ENCODE data around the gene KRCC1. TPM values are rescaled to one million over a fixed set of nuclear protein-coding genes. Genes with fewer than 3 reads are reported as not detected.

KRCC1 gene
- total and polyA plus RNA-seq, 4 donors = 17.2 to 31.2 (median 21.1) TPM

GRCh38 chr2:88078643-88079172, 23.1 kb upstream of the KRCC1 start:
- Histone ChIP-seq H3K36me3 (ENCODE audit: control insufficient read depth in 4 of 4, insufficient read depth in 4 of 4, low read length in 4 of 4) (no peaks in the 10 kb centered on the region), H3K27me3 (ENCODE audit: control insufficient read depth in 3 of 3, insufficient read depth in 3 of 3, low read length in 2 of 3) (no peaks in the 10 kb centered on the region), H3K9me3 (ENCODE audit: control insufficient read depth in 4 of 4, insufficient read depth in 3 of 4, low read length in 3 of 4) (peaks cover 0 to 1% (median 0%) of the 10 kb centered on the region in 4 donors), H3K9ac (ENCODE audit: insufficient read depth in 1 of 2, low read length in 2 of 2) (no peak overlapping the region), H3K4me1 (ENCODE audit: control insufficient read depth in 5 of 5, insufficient read depth in 5 of 5, low read length in 5 of 5) (peaks cover 0 to 6% (median 0%) of the 10 kb centered on the region in 5 donors), H3K27ac (ENCODE audit: low read depth in 1 of 2, low read length in 1 of 2) (peak overlapping the region in 1 of 2 donors; percentile 41), H3K4me3 (no peak overlapping the region)
- DNase-seq (no peak), ATAC-seq (ENCODE audit: insufficient read depth, low FRiP score) (no peak)
- WGBS, 2 donors = 48 to 67% methylated on average over 3 of the region's 3 CpGs
- no peak for TF ChIP-seq CTCF (IDR thresholded peaks at IDR 0.05; ENCODE audit: control extremely low read depth, extremely low read depth)

- peaks cover 0 to 1% (median 0%) of the 10 kb centered on the region in 4 donors for H3K9me3 ChIP-seq (ENCODE audit: control insufficient read depth in 4 of 4, insufficient read depth in 3 of 4, low read length in 3 of 4)
- peaks cover 0 to 6% (median 0%) of the 10 kb centered on the region in 5 donors for H3K4me1 ChIP-seq (ENCODE audit: control insufficient read depth in 5 of 5, insufficient read depth in 5 of 5, low read length in 5 of 5)
- H3K4me3 ChIP-seq = no peak overlapping the region
- no peak for DNase-seq
- no peak for ATAC-seq (ENCODE audit: insufficient read depth, low FRiP score)
- H3K27ac ChIP-seq (ENCODE audit: low read depth in 1 of 2, low read length in 1 of 2) = peak overlapping the region in 1 of 2 donors; percentile 73
- 90 to 95% methylated on average over 8 of the region's 8 CpGs for WGBS, 2 donors
- no peaks in the 10 kb centered on the region for H3K36me3 ChIP-seq (ENCODE audit: control insufficient read depth in 4 of 4, insufficient read depth in 4 of 4, low read length in 4 of 4)
- H3K9ac ChIP-seq (ENCODE audit: insufficient read depth in 1 of 2, low read length in 2 of 2) = no peak overlapping the region
- no peak for TF ChIP-seq CTCF (IDR thresholded peaks at IDR 0.05; ENCODE audit: control extremely low read depth, extremely low read depth)
- no peaks in the 10 kb centered on the region for H3K27me3 ChIP-seq (ENCODE audit: control insufficient read depth in 3 of 3, insufficient read depth in 3 of 3, low read length in 2 of 3)
Observed at GRCh38 chr2:88077080-88077479, 21.5 kb upstream of the KRCC1 start.

GRCh38 chr2:88074854-88075292, 19.3 kb upstream of the KRCC1 start:
- peak overlapping the region in 1 of 2 donors; percentile 38 for H3K27ac ChIP-seq (ENCODE audit: low read depth in 1 of 2, low read length in 1 of 2)
- H3K4me1 ChIP-seq (ENCODE audit: control insufficient read depth in 5 of 5, insufficient read depth in 5 of 5, low read length in 5 of 5) = peaks cover 0 to 3% (median 0%) of the 10 kb centered on the region in 5 donors
- H3K9ac ChIP-seq (ENCODE audit: insufficient read depth in 1 of 2, low read length in 2 of 2) = no peak overlapping the region
- peaks cover 0 to 1% (median 0%) of the 10 kb centered on the region in 4 donors for H3K9me3 ChIP-seq (ENCODE audit: control insufficient read depth in 4 of 4, insufficient read depth in 3 of 4, low read length in 3 of 4)
- TF ChIP-seq CTCF (IDR thresholded peaks at IDR 0.05; ENCODE audit: control extremely low read depth, extremely low read depth) = no peak
- H3K27me3 ChIP-seq (ENCODE audit: control insufficient read depth in 3 of 3, insufficient read depth in 3 of 3, low read length in 2 of 3) = no peaks in the 10 kb centered on the region
- no peak overlapping the region for H3K4me3 ChIP-seq
- ATAC-seq (ENCODE audit: insufficient read depth, low FRiP score) (peak; percentile 58), DNase-seq (peak in 1 of 3 donors; percentile 32)
- H3K36me3 ChIP-seq (ENCODE audit: control insufficient read depth in 4 of 4, insufficient read depth in 4 of 4, low read length in 4 of 4) = no peaks in the 10 kb centered on the region
- WGBS, 2 donors = 34 to 49% methylated on average over 4 of the region's 4 CpGs

GRCh38 chr2:88074150-88074549, 18.6 kb upstream of the KRCC1 start:
- DNase-seq (no peak), ATAC-seq (ENCODE audit: insufficient read depth, low FRiP score) (no peak)
- peaks cover 0 to 2% (median 0%) of the 10 kb centered on the region in 5 donors for H3K4me1 ChIP-seq (ENCODE audit: control insufficient read depth in 5 of 5, insufficient read depth in 5 of 5, low read length in 5 of 5)
- H3K27me3 ChIP-seq (ENCODE audit: control insufficient read depth in 3 of 3, insufficient read depth in 3 of 3, low read length in 2 of 3) = peaks cover 0 to 1% (median 0%) of the 10 kb centered on the region in 3 donors
- no peaks in the 10 kb centered on the region for H3K36me3 ChIP-seq (ENCODE audit: control insufficient read depth in 4 of 4, insufficient read depth in 4 of 4, low read length in 4 of 4)
- TF ChIP-seq CTCF (IDR thresholded peaks at IDR 0.05; ENCODE audit: control extremely low read depth, extremely low read depth) = no peak
- H3K27ac ChIP-seq (ENCODE audit: low read depth in 1 of 2, low read length in 1 of 2) = peak overlapping the region in 1 of 2 donors; percentile 17
- H3K4me3 ChIP-seq = no peak overlapping the region
- no peak overlapping the region for H3K9ac ChIP-seq (ENCODE audit: insufficient read depth in 1 of 2, low read length in 2 of 2)
- peaks cover 0 to 1% (median 0%) of the 10 kb centered on the region in 4 donors for H3K9me3 ChIP-seq (ENCODE audit: control insufficient read depth in 4 of 4, insufficient read depth in 3 of 4, low read length in 3 of 4)

Data from lung (tissue), 12 donors.